BE2C (cell line): Measurements from ENCODE around the gene VAV2.
"Not testable (repeated sequence)": the region's sequence is repeated elsewhere in the genome, so short reads cannot be mapped to it uniquely, and the experiment has no call there.

Source experiments
- DNase-seq: peaks from one replicate; pipeline ENCODE4 v3.0.0-alpha.2; 2020
- H3K27me3 ChIP-seq: fragments of 250-450 bp; sonication (Bioruptor Pico); 2 replicates; pipeline ENCODE4 v1.5.1; 2020; ENCODE audit warnings: mild to moderate bottlenecking
- H3K36me3 ChIP-seq: fragments of 250-450 bp; sonication (Bioruptor Pico); 2 replicates; pipeline ENCODE4 v1.5.1; 2020; ENCODE audit warnings: mild to moderate bottlenecking
- H3K4me1 ChIP-seq: fragments of 250-450 bp; sonication (Bioruptor Pico); 2 replicates; pipeline ENCODE4 v1.5.1; 2020
- H3K4me3 ChIP-seq: 2 replicates; pipeline ENCODE4 v1.5.1; 2011; ENCODE audit warnings: low read depth, low read length
- H3K9me3 ChIP-seq: fragments of 250-450 bp; sonication (Bioruptor Pico); 2 replicates; pipeline ENCODE4 v1.5.1; 2020
- TF ChIP-seq, protein P1 (sequence below): IDR thresholded peaks from 2 replicates; pipeline ENCODE4 v1.5.1; 2012; ENCODE audit warnings: mild to moderate bottlenecking, low read depth, low read length

VAV2 gene

GRCh38 chr9:133754688-133755227, 237.4 kb downstream of the VAV2 start:
- no peak for DNase-seq
- TF ChIP-seq, protein P1, sequence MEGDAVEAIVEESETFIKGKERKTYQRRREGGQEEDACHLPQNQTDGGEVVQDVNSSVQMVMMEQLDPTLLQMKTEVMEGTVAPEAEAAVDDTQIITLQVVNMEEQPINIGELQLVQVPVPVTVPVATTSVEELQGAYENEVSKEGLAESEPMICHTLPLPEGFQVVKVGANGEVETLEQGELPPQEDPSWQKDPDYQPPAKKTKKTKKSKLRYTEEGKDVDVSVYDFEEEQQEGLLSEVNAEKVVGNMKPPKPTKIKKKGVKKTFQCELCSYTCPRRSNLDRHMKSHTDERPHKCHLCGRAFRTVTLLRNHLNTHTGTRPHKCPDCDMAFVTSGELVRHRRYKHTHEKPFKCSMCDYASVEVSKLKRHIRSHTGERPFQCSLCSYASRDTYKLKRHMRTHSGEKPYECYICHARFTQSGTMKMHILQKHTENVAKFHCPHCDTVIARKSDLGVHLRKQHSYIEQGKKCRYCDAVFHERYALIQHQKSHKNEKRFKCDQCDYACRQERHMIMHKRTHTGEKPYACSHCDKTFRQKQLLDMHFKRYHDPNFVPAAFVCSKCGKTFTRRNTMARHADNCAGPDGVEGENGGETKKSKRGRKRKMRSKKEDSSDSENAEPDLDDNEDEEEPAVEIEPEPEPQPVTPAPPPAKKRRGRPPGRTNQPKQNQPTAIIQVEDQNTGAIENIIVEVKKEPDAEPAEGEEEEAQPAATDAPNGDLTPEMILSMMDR: no peak

DNA sequence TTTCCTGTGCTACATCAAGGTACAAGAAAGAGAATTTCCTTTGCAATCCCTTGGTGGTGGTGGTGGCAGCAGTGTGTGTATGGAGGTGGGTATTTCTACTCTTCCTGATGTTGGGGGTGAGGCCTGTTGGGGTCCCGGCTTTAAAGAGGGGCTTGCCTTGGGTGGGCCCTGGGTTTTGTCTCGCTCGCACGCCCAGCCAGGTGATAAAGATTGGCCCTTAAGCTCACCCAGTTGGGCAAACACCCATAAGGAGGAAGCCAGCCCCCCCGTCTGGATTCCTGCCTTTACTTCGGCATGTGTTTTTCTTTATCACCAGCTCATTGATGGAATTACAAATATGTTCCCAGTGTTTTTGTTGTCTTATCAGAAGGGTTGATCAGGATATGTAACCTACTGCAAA, 237.9 kb downstream of the VAV2 start:
- H3K9me3 ChIP-seq: no peaks in the 10 kb centered on the region
- H3K36me3 ChIP-seq: no peaks in the 10 kb centered on the region
- no peaks in the 10 kb centered on the region for H3K27me3 ChIP-seq
- TF ChIP-seq, protein P1: no peak
- H3K4me3 ChIP-seq: no peak overlapping the region
- DNase-seq: no peak
- H3K4me1 ChIP-seq: no peaks in the 10 kb centered on the region; the same call in 1 of the 2 replicates

More at GRCh38 chr9:133754688-133755227, 237.4 kb downstream of the VAV2 start:
- Histone ChIP-seq H3K36me3 (no peaks in the 10 kb centered on the region; the same call in 1 of the 2 replicates), H3K27me3 (no peaks in the 10 kb centered on the region), H3K9me3 (no peaks in the 10 kb centered on the region), H3K4me3 (no peak overlapping the region), H3K4me1 (no peaks in the 10 kb centered on the region; the same call in 1 of the 2 replicates)

- Histone ChIP-seq H3K36me3 (no peaks in the 10 kb centered on the region), H3K27me3 (no peaks in the 10 kb centered on the region), H3K9me3 (no peaks in the 10 kb centered on the region), H3K4me3 (no peak overlapping the region), H3K4me1 (no peaks in the 10 kb centered on the region; the same call in 1 of the 2 replicates)
- DNase-seq: no peak
- TF ChIP-seq, protein P1: no peak
Observed at GRCh38 chr9:133752739-133753446, 239.2 kb downstream of the VAV2 start.

DNA sequence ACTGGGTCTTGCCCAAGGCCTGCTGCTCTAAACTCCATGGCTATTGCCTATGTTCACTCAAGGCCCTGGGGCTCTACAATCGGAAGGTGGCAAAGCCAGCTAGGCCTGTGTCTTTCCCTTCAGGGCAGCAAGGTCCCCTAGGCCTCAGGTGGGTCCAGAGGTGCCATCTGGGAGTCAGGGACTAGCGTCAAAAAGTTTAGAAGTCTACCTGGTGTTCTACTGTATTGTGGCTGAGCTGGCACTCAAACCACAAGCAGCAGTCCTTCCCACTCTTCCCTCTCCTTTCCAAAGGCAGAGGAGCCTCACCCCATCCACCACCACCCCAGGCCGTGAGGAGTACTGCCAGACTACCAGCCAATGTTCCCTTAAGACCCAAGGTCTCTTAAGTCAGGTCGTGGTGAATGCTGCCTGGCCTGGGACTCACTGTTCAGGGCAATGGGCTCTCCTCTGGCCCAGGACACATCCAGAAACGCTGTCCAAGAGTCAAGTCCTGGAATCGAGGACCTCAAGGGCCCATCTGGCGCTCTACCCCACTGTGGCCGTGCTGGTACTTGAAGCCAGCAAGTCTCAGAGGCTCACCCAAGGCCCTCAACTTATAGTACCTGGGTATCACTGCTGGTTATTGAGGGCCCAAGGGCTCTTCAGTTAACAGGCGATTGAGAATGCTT, 241.0 kb downstream of the VAV2 start:
- no peaks in the 10 kb centered on the region for H3K27me3 ChIP-seq
- TF ChIP-seq, protein P1: no peak
- no peak for DNase-seq

DNA sequence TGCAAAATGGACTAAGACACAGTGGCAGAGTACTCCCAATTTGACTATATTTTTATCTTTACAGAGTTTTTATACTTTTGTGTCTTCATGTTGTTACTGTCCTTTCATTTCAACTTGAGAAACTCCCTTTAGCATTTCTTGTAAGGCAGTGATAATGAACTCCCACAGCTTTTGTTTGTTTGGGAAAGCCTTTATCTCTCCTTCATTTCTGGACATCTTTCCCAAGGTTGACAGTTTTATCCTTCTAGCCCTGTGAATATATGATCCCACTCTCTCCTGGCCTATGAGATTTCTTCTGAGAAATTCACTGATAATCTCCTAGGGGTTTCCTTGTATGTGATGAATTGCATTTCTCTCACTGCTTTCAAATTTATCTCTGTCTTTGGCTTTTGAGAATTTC, 244.8 kb downstream of the VAV2 start:
- no peak for DNase-seq
- Histone ChIP-seq H3K4me3 (no peak overlapping the region), H3K27me3 (no peaks in the 10 kb centered on the region), H3K9me3 (no peaks in the 10 kb centered on the region), H3K4me1 (no peaks in the 10 kb centered on the region), H3K36me3 (no peaks in the 10 kb centered on the region)
- TF ChIP-seq, protein P1: no peak

More for the DNA sequence above, 241.0 kb downstream of the VAV2 start:
- no peaks in the 10 kb centered on the region for H3K4me1 ChIP-seq
- H3K9me3 ChIP-seq: no peaks in the 10 kb centered on the region
- no peak overlapping the region for H3K4me3 ChIP-seq
- H3K36me3 ChIP-seq: no peaks in the 10 kb centered on the region

GRCh38 chr9:133744528-133744927, 247.6 kb downstream of the VAV2 start:
- H3K9me3 ChIP-seq, DNase-seq, H3K4me1 ChIP-seq, H3K4me3 ChIP-seq, H3K27me3 ChIP-seq, H3K36me3 ChIP-seq: not testable (repeated sequence)
